GM18498 (cell line): ENCODE data around the gene WLS.
A peak's percentile ranks its signal among the peaks of the same experiment; 100 is the strongest.

ENCODE experiments used
- ATAC-seq: cut with Tn5 transposase; IDR thresholded peaks from one replicate; pipeline ENCODE4 v1.9.1; 2021; ENCODE audit warnings: mild to moderate bottlenecking, moderate library complexity; ENCODE audit not compliant: unreplicated experiment

The WLS gene

GRCh38 chr1:68141071-68142021 lies 91.0 kb downstream of the WLS start:
- no peak for ATAC-seq

- ATAC-seq, result no peak
Measured at GRCh38 chr1:68140536-68140935, 91.8 kb downstream of the WLS start.

- no peak for ATAC-seq
Measured at GRCh38 chr1:68136187-68136586, 96.1 kb downstream of the WLS start.

DNA sequence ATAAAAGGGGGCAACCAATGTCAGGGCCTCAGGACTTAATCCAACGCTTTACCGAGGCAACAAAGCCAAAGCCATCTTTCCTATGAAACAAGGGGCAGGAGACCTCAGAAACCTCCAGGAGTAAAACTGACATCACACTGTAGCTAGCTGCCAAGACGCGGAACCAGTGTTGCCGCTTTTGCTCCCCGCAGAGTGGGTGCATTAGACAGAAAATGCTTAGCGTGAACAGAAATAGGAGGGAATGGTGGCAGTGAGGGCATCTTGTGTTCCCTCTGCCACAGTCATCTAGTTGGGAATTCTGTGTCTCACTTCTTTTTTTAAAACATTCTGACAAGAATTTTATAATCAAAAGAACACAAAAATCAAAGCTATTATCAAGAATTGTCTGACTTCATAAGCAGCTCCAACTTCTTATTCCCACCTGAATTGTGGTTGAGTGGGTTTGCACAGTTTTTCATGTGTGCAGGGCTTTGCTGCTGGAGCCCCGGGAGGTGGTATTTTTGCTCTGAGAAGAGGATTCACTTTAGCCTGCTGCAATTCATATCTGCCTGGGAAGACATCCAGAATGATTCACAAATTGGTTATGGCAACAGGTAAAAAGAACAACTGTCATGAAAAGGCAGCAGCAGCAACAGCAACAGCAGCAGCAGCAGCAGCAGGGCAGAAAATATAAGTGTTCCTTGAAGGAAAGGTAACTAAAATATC lies 99.7 kb downstream of the WLS start:
- ATAC-seq, result no peak

- no peak for ATAC-seq
Measured at GRCh38 chr1:68131261-68131660, 101.1 kb downstream of the WLS start.

DNA sequence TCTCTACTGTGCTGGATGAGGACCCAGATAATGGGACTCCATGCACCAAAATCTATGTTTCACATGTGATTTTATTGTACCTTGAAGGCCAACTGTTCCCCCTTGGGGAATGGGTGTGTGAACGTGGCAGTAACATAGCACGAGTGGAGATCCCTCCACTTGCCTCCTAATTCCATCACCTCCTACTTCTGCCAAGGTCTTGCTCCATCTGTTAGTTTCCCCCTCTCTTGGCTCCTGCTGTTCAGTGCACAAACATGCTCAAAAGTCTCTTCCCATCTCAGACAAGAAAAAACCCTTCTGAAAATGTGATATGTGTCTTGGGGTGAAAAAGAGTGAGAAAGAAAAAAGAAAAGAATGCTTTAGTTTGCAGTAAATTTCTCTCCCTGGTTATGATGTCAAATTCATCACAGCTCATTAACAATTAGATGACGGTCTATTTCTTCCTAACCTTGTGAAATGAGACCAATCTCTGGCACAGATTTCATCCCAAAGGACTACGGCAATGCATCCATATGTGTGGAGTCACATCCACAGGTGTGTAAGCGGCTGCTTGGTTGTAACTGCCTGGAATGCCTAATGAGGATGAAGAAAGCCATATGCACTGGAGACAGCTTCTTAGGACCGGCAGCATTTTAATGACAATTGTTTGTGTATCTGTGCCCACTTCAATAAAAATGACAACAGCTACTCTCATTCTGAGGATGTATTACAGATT lies 102.6 kb downstream of the WLS start:
- ATAC-seq, result no peak

GRCh38 chr1:68128820-68129219 lies 103.5 kb downstream of the WLS start:
- ATAC-seq, result no peak

DNA sequence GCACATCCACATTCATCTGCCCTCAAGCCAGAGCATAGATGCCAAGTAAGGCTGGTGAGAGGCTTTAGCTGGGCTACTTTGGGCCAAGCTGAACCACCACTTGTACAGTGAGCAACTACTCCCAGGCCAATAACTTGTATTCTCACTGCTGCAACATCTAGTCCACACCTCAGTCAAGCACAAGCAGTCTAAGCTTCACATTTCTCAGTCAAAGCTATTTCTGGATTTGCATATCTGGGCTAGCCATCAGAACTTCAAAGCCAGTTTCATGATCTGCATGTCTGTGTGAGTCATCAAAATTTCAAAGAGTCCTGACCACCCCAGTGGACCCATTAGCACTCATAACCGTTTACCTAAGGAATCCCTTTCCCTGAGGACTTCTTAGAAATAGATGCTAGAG lies 104.2 kb downstream of the WLS start:
- peak; percentile 86 for ATAC-seq

DNA sequence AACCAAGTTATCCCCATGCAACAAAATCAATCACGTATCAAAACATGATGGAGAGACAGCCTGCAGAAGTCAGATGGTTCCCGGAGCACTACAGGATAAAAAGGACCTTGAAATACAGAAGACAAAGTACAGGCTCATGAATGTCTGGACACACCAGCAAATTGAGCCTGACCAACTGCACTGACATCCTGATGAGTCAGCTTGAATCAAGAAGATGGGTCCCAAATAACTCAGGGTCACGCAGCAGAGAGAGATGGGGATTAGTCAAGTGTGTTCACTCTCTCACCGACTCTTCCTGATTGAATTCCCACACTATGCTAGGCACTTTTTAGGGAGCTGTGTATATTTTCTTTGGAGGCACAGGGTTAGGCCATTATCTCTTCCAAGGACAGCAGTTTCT lies 110.8 kb downstream of the WLS start:
- no peak for ATAC-seq

GRCh38 chr1:68120136-68120791 lies 112.1 kb downstream of the WLS start:
- peak; percentile 72 for ATAC-seq

DNA sequence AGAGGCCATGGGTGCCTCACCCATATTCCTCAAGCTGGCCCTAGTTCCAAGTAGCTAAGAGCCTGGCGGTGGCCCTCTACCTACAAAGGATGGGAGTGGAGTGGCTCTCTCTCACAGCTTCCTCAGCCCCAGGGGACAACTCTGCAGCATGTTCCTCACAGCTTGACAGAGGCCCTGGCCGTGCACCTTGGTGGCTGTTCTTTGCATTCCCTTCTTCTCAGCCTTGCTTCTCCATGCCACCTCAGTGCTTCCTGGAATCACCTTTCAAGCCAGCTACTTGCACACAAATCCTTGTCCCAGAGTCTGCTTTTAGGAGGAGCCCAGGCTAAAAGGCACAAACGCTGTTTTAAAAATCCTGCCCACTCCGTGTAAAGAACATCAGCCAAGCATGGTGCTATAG lies 112.9 kb downstream of the WLS start:
- ATAC-seq, result no peak

DNA sequence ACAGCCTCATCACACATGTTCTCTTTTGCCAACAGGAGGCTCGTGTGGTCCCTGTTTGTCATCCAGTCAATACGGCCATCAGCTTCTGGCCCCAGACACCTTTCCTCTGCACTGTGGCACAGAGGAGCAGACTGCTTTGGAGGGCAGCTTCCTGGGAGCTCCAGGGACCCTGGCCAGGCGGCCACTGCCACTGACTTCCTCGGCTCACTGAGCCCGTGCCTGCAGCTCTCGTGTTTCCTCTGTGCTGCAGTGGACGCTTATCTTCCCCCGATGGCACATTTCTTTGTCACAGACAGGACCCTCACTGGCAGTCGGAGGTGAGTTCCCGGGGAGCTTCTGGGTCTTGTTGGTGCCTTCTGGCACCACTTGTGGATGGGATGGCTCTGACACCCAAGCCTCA lies 114.9 kb downstream of the WLS start:
- ATAC-seq, result no peak

DNA sequence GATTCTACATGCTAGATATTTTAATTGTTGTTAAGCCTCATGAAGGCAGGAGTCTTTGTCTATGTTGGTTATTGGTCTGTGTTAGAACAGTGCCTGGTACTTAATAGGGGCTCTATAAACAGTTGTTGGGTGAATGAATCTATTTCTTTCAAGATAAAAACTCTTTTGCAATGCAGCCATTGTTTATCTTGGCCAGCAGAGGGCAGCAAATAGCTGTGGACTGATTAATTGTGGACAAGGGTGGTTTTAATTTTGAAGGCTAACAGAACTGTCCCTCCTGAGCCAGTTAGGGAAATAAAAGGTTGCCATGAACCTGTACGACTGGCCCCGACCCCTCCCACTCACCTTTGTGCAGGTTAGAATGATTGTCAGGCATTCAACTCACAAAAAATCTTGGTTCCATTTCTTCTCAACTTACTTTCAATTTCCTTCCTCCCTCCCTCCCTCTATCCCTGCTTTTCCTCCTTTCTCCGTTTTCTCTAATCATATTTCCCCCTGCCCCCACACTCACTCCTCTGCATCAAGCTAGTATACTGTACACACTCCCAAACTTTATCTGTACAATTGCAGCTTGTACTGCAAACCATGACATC lies 115.6 kb downstream of the WLS start:
- no peak for ATAC-seq

- ATAC-seq, result no peak
Measured at GRCh38 chr1:68115308-68115707, 117.0 kb downstream of the WLS start.

DNA sequence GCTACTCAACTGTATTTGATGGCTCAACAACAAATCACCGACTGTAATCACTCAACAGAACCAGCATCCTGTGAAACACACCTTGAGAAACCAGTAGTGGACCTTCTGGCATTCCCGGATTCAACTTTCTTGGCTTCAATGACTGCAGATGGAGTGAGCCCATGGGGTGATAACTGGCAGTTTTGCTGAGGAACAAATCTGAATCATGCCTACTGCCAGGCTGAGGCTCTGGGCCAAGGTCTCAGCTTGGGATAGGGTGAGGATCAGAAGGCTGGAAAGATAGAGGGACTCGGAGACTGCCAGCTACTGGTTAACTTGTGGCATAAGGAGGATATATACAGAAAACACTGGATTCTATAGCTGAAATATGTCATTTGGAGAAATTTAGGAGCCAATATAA lies 118.4 kb downstream of the WLS start:
- ATAC-seq, result no peak

GRCh38 chr1:68112835-68113243 lies 119.5 kb downstream of the WLS start:
- no peak for ATAC-seq

- ATAC-seq, result no peak
Measured at GRCh38 chr1:68111519-68112436, 120.5 kb downstream of the WLS start.

DNA sequence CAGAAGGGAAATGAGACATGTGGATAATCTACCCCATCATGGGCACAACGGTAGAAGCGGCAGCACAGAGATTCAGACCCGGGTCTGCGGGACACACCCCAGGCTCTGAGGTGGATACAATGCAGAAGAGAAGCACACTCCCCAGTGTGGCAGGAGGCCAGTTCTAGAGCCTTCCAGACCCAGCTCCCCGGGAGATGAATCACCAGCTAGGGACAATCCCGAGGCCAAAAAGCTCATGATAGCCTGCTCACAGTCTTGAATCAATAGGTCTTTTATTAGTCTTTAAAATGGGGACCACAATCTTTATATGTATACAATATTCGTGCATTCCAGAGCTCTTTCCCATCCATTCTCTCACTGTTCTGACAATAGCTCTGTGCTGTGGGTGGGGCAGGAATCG lies 124.6 kb downstream of the WLS start:
- ATAC-seq, result no peak

DNA sequence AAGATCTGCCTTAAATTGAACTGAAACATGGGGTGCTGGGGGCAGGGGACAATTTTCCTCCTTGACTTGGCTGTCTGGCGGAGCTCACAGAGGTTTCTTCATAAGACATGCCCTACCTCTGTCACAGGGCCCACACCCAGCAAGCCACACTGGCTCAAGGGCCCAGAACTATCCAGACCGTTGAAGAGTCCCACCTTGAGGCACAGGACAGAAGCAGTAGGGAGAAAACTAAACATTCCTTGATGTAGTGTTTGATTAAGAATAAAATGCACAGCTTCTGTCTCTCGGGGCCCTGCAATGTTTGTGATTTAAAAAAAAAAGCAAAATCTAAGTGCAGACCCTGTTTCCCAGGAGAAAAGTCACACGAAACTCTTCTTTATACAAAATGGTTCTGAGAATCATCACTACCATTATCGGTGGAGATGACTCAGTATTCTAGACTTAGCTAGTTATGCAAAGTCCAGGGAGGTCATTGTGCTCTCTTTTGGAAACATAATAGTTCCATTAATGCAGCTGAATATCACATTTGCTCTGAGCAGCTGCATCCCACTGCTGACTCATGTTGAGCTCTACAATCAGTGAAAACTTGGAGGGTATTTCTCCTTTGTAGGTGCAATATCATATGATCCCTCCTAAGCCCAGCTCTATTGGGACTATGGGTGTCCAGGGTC lies 128.3 kb downstream of the WLS start:
- no peak for ATAC-seq
